ENCODE data around the gene ORMDL3. TPM values are rescaled to one million over a fixed set of nuclear protein-coding genes. Genes with fewer than 3 reads are reported as not detected.

ORMDL3 gene
- total and polyA plus RNA-seq, 2 donors (not counting 1 experiment from before 2014, with no cell fraction given), result 30.1 to 48.1 TPM

DNA sequence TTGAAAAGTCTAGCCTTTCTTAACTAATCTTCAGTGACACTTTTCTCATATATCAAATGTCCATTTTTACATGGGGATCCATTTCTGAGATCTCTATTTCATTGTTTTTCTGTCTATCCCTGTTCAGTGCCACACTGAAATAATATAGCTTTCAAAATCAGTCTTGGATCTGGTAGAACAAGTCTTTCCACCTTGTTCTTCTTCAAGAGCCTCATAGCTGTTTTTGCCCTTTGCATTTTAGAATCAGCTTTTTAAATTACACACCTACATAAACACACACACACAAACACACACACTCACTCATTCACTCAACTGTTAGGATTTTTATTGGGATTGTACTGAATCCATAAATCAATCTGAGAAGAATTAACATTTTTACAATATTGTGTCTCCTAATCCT lies 28.2 kb downstream of the ORMDL3 start:
- no peak overlapping the region for H3K4me2 ChIP-seq (ENCODE audit: extremely low read depth, insufficient read depth, low read length)
- no peaks in the 10 kb centered on the region for H3K9me3 ChIP-seq (ENCODE audit: control insufficient read depth, insufficient read depth, low read depth, low read length)
- no peak overlapping the region for H3K9ac ChIP-seq (ENCODE audit: insufficient read depth, low read length)
- TF ChIP-seq, protein P1, sequence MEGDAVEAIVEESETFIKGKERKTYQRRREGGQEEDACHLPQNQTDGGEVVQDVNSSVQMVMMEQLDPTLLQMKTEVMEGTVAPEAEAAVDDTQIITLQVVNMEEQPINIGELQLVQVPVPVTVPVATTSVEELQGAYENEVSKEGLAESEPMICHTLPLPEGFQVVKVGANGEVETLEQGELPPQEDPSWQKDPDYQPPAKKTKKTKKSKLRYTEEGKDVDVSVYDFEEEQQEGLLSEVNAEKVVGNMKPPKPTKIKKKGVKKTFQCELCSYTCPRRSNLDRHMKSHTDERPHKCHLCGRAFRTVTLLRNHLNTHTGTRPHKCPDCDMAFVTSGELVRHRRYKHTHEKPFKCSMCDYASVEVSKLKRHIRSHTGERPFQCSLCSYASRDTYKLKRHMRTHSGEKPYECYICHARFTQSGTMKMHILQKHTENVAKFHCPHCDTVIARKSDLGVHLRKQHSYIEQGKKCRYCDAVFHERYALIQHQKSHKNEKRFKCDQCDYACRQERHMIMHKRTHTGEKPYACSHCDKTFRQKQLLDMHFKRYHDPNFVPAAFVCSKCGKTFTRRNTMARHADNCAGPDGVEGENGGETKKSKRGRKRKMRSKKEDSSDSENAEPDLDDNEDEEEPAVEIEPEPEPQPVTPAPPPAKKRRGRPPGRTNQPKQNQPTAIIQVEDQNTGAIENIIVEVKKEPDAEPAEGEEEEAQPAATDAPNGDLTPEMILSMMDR (conservative IDR thresholded peaks at IDR 0.05 in 1 of 2, IDR thresholded peaks at IDR 0.05 in 1 of 2; ENCODE audit: low read depth in 1 of 2, low read length in 2 of 2), result no peak
- no peak for TF ChIP-seq EZH2 (IDR thresholded peaks at IDR 0.05; ENCODE audit: low read length, missing control alignments)
- no peaks in the 10 kb centered on the region for H3K36me3 ChIP-seq (ENCODE audit: control insufficient read depth, insufficient read depth, low read length)
- H3K27ac ChIP-seq (ENCODE audit: insufficient read depth, low read length), result no peak overlapping the region
- H3K4me1 ChIP-seq (ENCODE audit: control insufficient read depth, extremely low read depth, insufficient read depth, low read length), result peaks cover 2% of the 10 kb centered on the region
- H3K4me3 ChIP-seq (replicated peaks in 1 of 4; ENCODE audit: control extremely low read depth in 1 of 4, insufficient read depth in 1 of 4, low read depth in 3 of 4, low read length in 4 of 4), result no peak overlapping the region
- no peaks in the 10 kb centered on the region for H3K27me3 ChIP-seq (ENCODE audit: control insufficient read depth, insufficient read depth, low read length)
- DNase-seq (ENCODE audit: low read depth in 2 of 2), result no peak
- H4K20me1 ChIP-seq (ENCODE audit: control insufficient read depth, extremely low read depth, insufficient read depth, low read length), result no peaks in the 10 kb centered on the region
- H2AFZ ChIP-seq (ENCODE audit: low read length), result no peak overlapping the region
- no peaks in the 10 kb centered on the region for H3K79me2 ChIP-seq (ENCODE audit: control insufficient read depth, insufficient read depth, low read length)

DNA sequence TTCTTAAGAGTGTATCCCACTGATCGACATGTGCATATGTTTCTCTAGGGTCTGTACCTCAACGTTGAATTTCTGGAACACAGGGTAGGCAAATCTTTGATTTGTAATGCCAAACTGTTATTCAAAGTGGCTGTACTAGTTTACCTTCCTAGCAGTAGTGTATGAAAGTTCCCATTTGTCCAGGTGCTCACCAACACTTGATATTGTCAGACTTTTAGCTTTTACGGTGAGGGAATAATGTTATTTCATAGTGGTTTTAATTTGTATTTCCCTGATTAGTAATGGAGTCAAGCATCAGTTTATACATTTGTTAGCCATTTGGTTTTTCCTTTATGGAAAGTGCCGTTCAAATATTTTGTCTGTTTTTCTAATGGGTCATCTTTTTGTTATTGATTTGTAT lies 29.3 kb downstream of the ORMDL3 start:
- Histone ChIP-seq H3K4me3 (replicated peaks in 1 of 4; ENCODE audit: control extremely low read depth in 1 of 4, insufficient read depth in 1 of 4, low read depth in 3 of 4, low read length in 4 of 4) (no peak overlapping the region), H2AFZ (ENCODE audit: low read length) (no peak overlapping the region), H4K20me1 (ENCODE audit: control insufficient read depth, extremely low read depth, insufficient read depth, low read length) (no peaks in the 10 kb centered on the region), H3K27ac (ENCODE audit: insufficient read depth, low read length) (no peak overlapping the region), H3K79me2 (ENCODE audit: control insufficient read depth, insufficient read depth, low read length) (no peaks in the 10 kb centered on the region), H3K27me3 (ENCODE audit: control insufficient read depth, insufficient read depth, low read length) (peaks cover 1% of the 10 kb centered on the region), H3K4me2 (ENCODE audit: extremely low read depth, insufficient read depth, low read length) (no peak overlapping the region), H3K9me3 (ENCODE audit: control insufficient read depth, insufficient read depth, low read depth, low read length) (no peaks in the 10 kb centered on the region), H3K4me1 (ENCODE audit: control insufficient read depth, extremely low read depth, insufficient read depth, low read length) (no peaks in the 10 kb centered on the region), H3K36me3 (ENCODE audit: control insufficient read depth, insufficient read depth, low read length) (no peaks in the 10 kb centered on the region), H3K9ac (ENCODE audit: insufficient read depth, low read length) (no peak overlapping the region)
- no peak for DNase-seq (ENCODE audit: low read depth in 2 of 2)
- no peak for TF ChIP-seq EZH2 (IDR thresholded peaks at IDR 0.05; ENCODE audit: low read length, missing control alignments)
- TF ChIP-seq, protein P1 (conservative IDR thresholded peaks at IDR 0.05 in 1 of 2, IDR thresholded peaks at IDR 0.05 in 1 of 2; ENCODE audit: low read depth in 1 of 2, low read length in 2 of 2), result no peak

DNA sequence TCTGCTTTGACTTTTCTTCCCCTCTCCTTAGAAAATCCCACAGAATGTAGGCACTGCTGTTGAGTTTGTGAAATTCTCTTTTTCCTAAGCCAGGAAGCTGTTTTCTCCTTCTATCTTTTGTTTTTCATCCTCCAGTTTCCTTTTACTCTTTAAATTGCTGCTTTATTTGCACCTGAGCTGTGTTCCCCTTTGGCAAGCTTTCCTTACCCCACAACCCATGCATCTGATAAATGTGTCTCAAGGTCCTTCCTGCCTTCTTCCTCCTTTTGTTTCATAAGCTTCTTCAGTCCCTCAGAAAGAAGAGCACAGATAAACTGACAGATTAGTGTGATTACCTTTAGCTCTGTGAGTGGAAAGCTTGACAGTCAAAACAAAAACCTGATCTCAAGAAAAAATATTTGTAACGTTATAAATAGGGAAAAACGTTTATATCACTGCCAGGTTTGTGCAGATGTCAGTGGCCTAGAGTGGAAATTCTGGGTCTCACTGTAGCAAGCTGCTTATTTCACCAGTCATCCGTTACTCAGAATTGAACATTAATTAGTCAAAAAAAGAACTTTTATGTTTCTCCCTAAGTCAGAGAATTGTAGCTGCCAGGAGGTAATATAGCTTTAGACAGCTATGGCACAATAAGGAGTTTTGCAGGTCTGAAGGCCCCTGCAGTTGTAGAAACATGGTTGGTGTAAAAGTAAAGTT lies 32.6 kb downstream of the ORMDL3 start:
- no peak overlapping the region for H3K4me2 ChIP-seq (ENCODE audit: extremely low read depth, insufficient read depth, low read length)
- H3K9ac ChIP-seq (ENCODE audit: insufficient read depth, low read length), result no peak overlapping the region
- no peak overlapping the region for H3K27ac ChIP-seq (ENCODE audit: insufficient read depth, low read length)
- no peaks in the 10 kb centered on the region for H3K36me3 ChIP-seq (ENCODE audit: control insufficient read depth, insufficient read depth, low read length)
- TF ChIP-seq, protein P1 (conservative IDR thresholded peaks at IDR 0.05 in 1 of 2, IDR thresholded peaks at IDR 0.05 in 1 of 2; ENCODE audit: low read depth in 1 of 2, low read length in 2 of 2), result no peak
- TF ChIP-seq EZH2 (IDR thresholded peaks at IDR 0.05; ENCODE audit: low read length, missing control alignments), result no peak
- no peaks in the 10 kb centered on the region for H3K9me3 ChIP-seq (ENCODE audit: control insufficient read depth, insufficient read depth, low read depth, low read length)
- H3K79me2 ChIP-seq (ENCODE audit: control insufficient read depth, insufficient read depth, low read length), result no peaks in the 10 kb centered on the region
- no peaks in the 10 kb centered on the region for H3K4me1 ChIP-seq (ENCODE audit: control insufficient read depth, extremely low read depth, insufficient read depth, low read length)
- no peaks in the 10 kb centered on the region for H4K20me1 ChIP-seq (ENCODE audit: control insufficient read depth, extremely low read depth, insufficient read depth, low read length)
- no peak for DNase-seq (ENCODE audit: low read depth in 2 of 2)
- no peak overlapping the region for H2AFZ ChIP-seq (ENCODE audit: low read length)
- H3K4me3 ChIP-seq (replicated peaks in 1 of 4; ENCODE audit: control extremely low read depth in 1 of 4, insufficient read depth in 1 of 4, low read depth in 3 of 4, low read length in 4 of 4), result no peak overlapping the region
- peaks cover 11% of the 10 kb centered on the region for H3K27me3 ChIP-seq (ENCODE audit: control insufficient read depth, insufficient read depth, low read length)
